ENCODE measurements around the gene NMS. TPM values are rescaled to one million over a fixed set of nuclear protein-coding genes. Genes with fewer than 3 reads are reported as not detected.

NMS gene
- total and polyA plus RNA-seq, 10 donors = not detected

DNA sequence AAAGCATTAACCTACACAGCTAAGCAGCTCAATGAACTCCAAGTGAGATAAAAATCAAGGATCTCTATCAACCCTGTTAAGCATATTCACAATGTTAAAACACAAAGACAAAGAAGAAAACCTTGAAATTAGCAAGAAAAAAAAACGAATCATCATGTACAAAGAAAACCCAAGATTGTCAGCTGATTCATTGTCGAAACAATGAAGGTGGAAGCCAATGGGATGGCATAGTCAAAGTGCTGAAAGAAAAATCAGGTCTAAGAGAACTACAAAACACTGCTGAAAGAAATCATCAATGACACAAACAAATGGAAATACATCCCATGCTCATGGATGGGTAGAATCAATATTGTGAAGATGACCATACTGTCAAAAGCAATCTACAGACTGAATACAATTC, 32.5 kb downstream of the NMS start:
- DNase-seq = no peak
- no peaks in the 10 kb centered on the region for H3K36me3 ChIP-seq
- H3K4me3 ChIP-seq = no peak overlapping the region
- intact Hi-C loops (cut with DNase I; ENCODE audit: low total_unique reads) = no loop called here
- H3K4me1 ChIP-seq = no peaks in the 10 kb centered on the region
- WGBS, 5 donors = 78 to 86% (median 82%) methylated on average over 2 of the region's 2 CpGs
- TF ChIP-seq, protein P1, sequence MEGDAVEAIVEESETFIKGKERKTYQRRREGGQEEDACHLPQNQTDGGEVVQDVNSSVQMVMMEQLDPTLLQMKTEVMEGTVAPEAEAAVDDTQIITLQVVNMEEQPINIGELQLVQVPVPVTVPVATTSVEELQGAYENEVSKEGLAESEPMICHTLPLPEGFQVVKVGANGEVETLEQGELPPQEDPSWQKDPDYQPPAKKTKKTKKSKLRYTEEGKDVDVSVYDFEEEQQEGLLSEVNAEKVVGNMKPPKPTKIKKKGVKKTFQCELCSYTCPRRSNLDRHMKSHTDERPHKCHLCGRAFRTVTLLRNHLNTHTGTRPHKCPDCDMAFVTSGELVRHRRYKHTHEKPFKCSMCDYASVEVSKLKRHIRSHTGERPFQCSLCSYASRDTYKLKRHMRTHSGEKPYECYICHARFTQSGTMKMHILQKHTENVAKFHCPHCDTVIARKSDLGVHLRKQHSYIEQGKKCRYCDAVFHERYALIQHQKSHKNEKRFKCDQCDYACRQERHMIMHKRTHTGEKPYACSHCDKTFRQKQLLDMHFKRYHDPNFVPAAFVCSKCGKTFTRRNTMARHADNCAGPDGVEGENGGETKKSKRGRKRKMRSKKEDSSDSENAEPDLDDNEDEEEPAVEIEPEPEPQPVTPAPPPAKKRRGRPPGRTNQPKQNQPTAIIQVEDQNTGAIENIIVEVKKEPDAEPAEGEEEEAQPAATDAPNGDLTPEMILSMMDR (IDR thresholded peaks at IDR 0.05 in 8 of 11, conservative IDR thresholded peaks at IDR 0.05 in 3 of 11) = no peak
- no peak for TF ChIP-seq POLR2AphosphoS5 (IDR thresholded peaks at IDR 0.05)
- TF ChIP-seq POLR2A (IDR thresholded peaks at IDR 0.05) = no peak
- no peak overlapping the region for H3K27ac ChIP-seq
- H3K9me3 ChIP-seq = peaks cover 0 to 58% (median 33%) of the 10 kb centered on the region in 8 donors
- no peaks in the 10 kb centered on the region for H3K27me3 ChIP-seq (replicated peaks in 1 of 7)

DNA sequence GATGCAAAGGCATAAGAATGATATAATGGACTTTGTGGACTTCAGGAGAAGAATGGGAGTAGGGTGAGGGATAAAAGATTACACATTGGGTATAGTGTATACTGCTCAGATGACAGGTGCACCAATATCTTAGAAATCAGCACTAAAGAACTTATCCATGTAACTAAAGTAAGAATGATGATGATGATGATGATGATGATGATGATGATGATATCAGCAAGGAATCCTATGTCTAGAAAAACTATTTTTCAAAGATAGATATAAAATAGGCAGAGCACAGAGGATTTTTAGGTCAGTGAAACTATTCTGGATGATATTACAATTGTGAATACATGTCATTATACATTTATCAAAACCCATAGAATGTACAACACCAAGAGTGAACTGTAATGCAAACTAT, 34.3 kb downstream of the NMS start:
- DNase-seq = no peak
- intact Hi-C loops (cut with DNase I; ENCODE audit: low total_unique reads) = no loop called here
- TF ChIP-seq POLR2AphosphoS5 (IDR thresholded peaks at IDR 0.05) = no peak
- TF ChIP-seq, protein P1 (IDR thresholded peaks at IDR 0.05 in 8 of 11, conservative IDR thresholded peaks at IDR 0.05 in 3 of 11) = no peak
- TF ChIP-seq POLR2A (IDR thresholded peaks at IDR 0.05) = no peak
- Histone ChIP-seq H3K9me3 (peaks cover 0 to 62% (median 42%) of the 10 kb centered on the region in 8 donors), H3K27ac (no peak overlapping the region), H3K36me3 (no peaks in the 10 kb centered on the region), H3K4me3 (no peak overlapping the region), H3K27me3 (replicated peaks in 1 of 7) (no peaks in the 10 kb centered on the region), H3K4me1 (no peaks in the 10 kb centered on the region)

DNA sequence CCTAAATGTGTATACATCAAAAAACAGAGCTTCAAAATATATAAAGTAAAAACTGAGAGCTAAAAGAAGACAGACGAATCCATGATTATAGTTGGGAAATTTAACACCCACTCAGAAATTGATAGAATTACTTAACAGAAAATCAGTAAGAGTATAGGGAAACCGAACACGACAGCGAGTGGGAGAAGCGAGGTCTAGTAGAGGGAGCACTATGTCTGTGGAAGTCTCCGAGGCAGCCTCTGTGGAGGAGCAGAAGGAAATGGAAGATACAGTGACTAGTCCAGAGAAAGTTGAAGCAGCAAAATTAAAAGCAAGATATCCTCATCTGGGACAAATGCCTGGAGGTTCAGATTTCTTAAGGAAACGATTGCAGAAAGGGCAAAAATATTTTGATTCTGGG, 38.8 kb downstream of the NMS start:
- H3K4me3 ChIP-seq = no peak overlapping the region
- H3K27me3 ChIP-seq (replicated peaks in 1 of 7) = no peaks in the 10 kb centered on the region
- TF ChIP-seq, protein P1 (IDR thresholded peaks at IDR 0.05 in 8 of 11, conservative IDR thresholded peaks at IDR 0.05 in 3 of 11) = no peak
- TF ChIP-seq POLR2A (IDR thresholded peaks at IDR 0.05) = no peak
- TF ChIP-seq POLR2AphosphoS5 (IDR thresholded peaks at IDR 0.05) = no peak
- peaks cover 0 to 32% (median 21%) of the 10 kb centered on the region in 8 donors for H3K9me3 ChIP-seq
- 82 to 93% (median 92%) methylated on average over 7 of the region's 7 CpGs for WGBS, 5 donors
- intact Hi-C loops (cut with DNase I; ENCODE audit: low total_unique reads) = no loop called here
- H3K27ac ChIP-seq = no peak overlapping the region
- H3K36me3 ChIP-seq = no peaks in the 10 kb centered on the region
- no peak for DNase-seq
- H3K4me1 ChIP-seq = no peaks in the 10 kb centered on the region

DNA sequence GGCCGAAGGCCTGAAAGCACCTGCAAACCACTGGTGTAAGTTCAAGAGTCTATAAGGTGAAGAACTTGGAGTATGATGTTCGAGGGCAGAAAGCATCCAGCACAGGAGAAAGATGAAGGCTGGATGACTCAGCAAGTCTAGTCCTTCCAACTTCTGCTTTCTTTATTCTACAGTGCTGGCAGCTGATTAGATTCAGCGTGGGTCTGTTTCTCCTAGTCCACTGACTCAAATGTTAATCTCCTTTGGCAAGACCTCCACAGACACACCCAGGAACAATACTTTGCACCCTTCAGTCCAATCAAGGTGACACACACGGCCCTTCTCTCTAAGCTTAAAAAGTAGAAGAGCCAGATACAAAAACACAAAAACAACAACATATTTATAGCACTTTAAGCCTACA, 43.4 kb downstream of the NMS start:
- Histone ChIP-seq H3K27ac (no peak overlapping the region), H3K9me3 (peaks cover 0 to 5% (median 1%) of the 10 kb centered on the region in 8 donors), H3K4me1 (no peaks in the 10 kb centered on the region), H3K27me3 (replicated peaks in 1 of 7) (no peaks in the 10 kb centered on the region), H3K4me3 (no peak overlapping the region), H3K36me3 (no peaks in the 10 kb centered on the region)
- intact Hi-C loops (cut with DNase I; ENCODE audit: low total_unique reads) = no loop called here
- TF ChIP-seq, protein P1 (IDR thresholded peaks at IDR 0.05 in 8 of 11, conservative IDR thresholded peaks at IDR 0.05 in 3 of 11) = no peak
- TF ChIP-seq POLR2AphosphoS5 (IDR thresholded peaks at IDR 0.05) (no peak), POLR2A (IDR thresholded peaks at IDR 0.05) (no peak)
- no peak for DNase-seq
- 32 to 51% (median 33%) methylated on average over 4 of the region's 4 CpGs for WGBS, 5 donors

Measured in spleen (tissue), 11 donors.